Cardiac muscle cell (in vitro differentiated cells and primary cell): ENCODE measurements around the gene ZBTB21. TPM values are rescaled to one million over a fixed set of nuclear protein-coding genes. Genes with fewer than 3 reads are reported as not detected.

Source experiments
- DNase-seq, 2 donors: peaks; one replicate each; pipeline versions ENCODE4 v3.0.0 to v3.0.0-alpha.2; 2010 to 2017; ENCODE audit warnings: low read depth in 1 of 2, low spot score in 1 of 2
- H3K27ac ChIP-seq: fragments of 200-600 bp; sonication (generic); 2 replicates; pipeline ENCODE4 v1.5.1; 2016
- H3K27me3 ChIP-seq: fragments of 200-600 bp; sonication (generic); 2 replicates; pipeline ENCODE4 v1.6.0; 2016; ENCODE audit warnings: control low read depth
- H3K36me3 ChIP-seq: fragments of 200-600 bp; sonication (generic); 2 replicates; pipeline ENCODE4 v1.5.1; 2016; ENCODE audit warnings: control low read depth
- H3K4me1 ChIP-seq: fragments of 200-600 bp; sonication (generic); 2 replicates; pipeline ENCODE4 v1.8.1; 2017; ENCODE audit warnings: low read depth, mild to moderate bottlenecking, mixed run types
- H3K4me3 ChIP-seq: fragments of 200-600 bp; sonication (generic); 2 replicates; pipeline ENCODE4 v1.5.1; 2016; ENCODE audit warnings: mild to moderate bottlenecking
- H3K9me3 ChIP-seq: fragments of 200-600 bp; sonication (generic); 2 replicates; pipeline ENCODE4 v1.5.1; 2017; ENCODE audit warnings: low read depth, mild to moderate bottlenecking, control low read depth
- CTCF ChIP-seq: IDR thresholded peaks from 2 replicates; pipeline ENCODE4 v1.5.1; 2012; ENCODE audit warnings: low read depth, mild to moderate bottlenecking, low read length
- polyA plus RNA-seq: library from polyadenylated mRNA; unstranded; fragments of >200 nt; fragmentation: Nextera tagmentation; extraction: Ambion mirVana; gene quantifications from 2 replicates; pipeline ENCODE4 v1.2.1, GENCODE V29; 2016
- total RNA-seq: library from RNA; depleted of rRNA; stranded (reverse); fragments of >200 nt; gene quantifications from 2 replicates; pipeline ENCODE4 v1.2.3, GENCODE V29; 2016

The ZBTB21 gene
- total and polyA plus RNA-seq, 2 experiments from 2014 or later: 2.6 to 3.7 TPM

GRCh38 chr21:42004406-42005199, 5.6 kb downstream of the ZBTB21 start:
- Histone ChIP-seq H3K27ac (no peak overlapping the region), H3K36me3 (no peaks in the 10 kb centered on the region), H3K9me3 (no peaks in the 10 kb centered on the region), H3K4me1 (no peaks in the 10 kb centered on the region), H3K4me3 (no peak overlapping the region), H3K27me3 (no peaks in the 10 kb centered on the region)
- TF ChIP-seq CTCF: no peak
- no peak for DNase-seq

GRCh38 chr21:42003051-42003461, 7.1 kb downstream of the ZBTB21 start:
- H3K36me3 ChIP-seq: no peaks in the 10 kb centered on the region
- H3K9me3 ChIP-seq: no peaks in the 10 kb centered on the region
- no peak for DNase-seq
- no peak overlapping the region for H3K4me3 ChIP-seq
- TF ChIP-seq CTCF: no peak
- no peaks in the 10 kb centered on the region for H3K4me1 ChIP-seq
- no peaks in the 10 kb centered on the region for H3K27me3 ChIP-seq
- H3K27ac ChIP-seq: no peak overlapping the region

- Histone ChIP-seq H3K27me3 (no peaks in the 10 kb centered on the region), H3K9me3 (no peaks in the 10 kb centered on the region), H3K4me3 (no peak overlapping the region), H3K36me3 (no peaks in the 10 kb centered on the region), H3K4me1 (no peaks in the 10 kb centered on the region), H3K27ac (no peak overlapping the region)
- TF ChIP-seq CTCF: no peak
- peak in 1 of 2 donors; percentile 61 for DNase-seq
These were observed 7.7 kb downstream of the ZBTB21 start for GRCh38 chr21:42002421-42002958.

- H3K4me3 ChIP-seq: no peak overlapping the region
- H3K9me3 ChIP-seq: no peaks in the 10 kb centered on the region
- no peak for TF ChIP-seq CTCF
- H3K36me3 ChIP-seq: no peaks in the 10 kb centered on the region
- H3K4me1 ChIP-seq: no peaks in the 10 kb centered on the region
- no peak for DNase-seq
- no peak overlapping the region for H3K27ac ChIP-seq
- no peaks in the 10 kb centered on the region for H3K27me3 ChIP-seq
These were observed 8.4 kb downstream of the ZBTB21 start for GRCh38 chr21:42001781-42002180.

GRCh38 chr21:42000908-42001307, 9.3 kb downstream of the ZBTB21 start:
- H3K4me1 ChIP-seq: no peaks in the 10 kb centered on the region
- H3K27ac ChIP-seq: no peak overlapping the region
- no peaks in the 10 kb centered on the region for H3K36me3 ChIP-seq
- TF ChIP-seq CTCF: no peak
- DNase-seq: no peak
- no peaks in the 10 kb centered on the region for H3K27me3 ChIP-seq
- H3K4me3 ChIP-seq: no peak overlapping the region
- H3K9me3 ChIP-seq: no peaks in the 10 kb centered on the region
